Astrocyte of the hippocampus (primary cell): ENCODE results near the gene NEU1.
"Not testable (repeated sequence)": the region's sequence is repeated elsewhere in the genome, so short reads cannot be mapped to it uniquely, and the experiment has no call there.

ENCODE experiments used
- DNase-seq: peaks from one replicate; pipeline ENCODE4 v3.0.0; 2011; ENCODE audit warnings: low read depth, low spot score

The NEU1 gene

GRCh38 chr6:31874084-31874670, 11.6 kb upstream of the NEU1 start:
- no peak for DNase-seq

GRCh38 chr6:31871046-31871659, 8.5 kb upstream of the NEU1 start:
- DNase-seq = peak; percentile 40

DNA sequence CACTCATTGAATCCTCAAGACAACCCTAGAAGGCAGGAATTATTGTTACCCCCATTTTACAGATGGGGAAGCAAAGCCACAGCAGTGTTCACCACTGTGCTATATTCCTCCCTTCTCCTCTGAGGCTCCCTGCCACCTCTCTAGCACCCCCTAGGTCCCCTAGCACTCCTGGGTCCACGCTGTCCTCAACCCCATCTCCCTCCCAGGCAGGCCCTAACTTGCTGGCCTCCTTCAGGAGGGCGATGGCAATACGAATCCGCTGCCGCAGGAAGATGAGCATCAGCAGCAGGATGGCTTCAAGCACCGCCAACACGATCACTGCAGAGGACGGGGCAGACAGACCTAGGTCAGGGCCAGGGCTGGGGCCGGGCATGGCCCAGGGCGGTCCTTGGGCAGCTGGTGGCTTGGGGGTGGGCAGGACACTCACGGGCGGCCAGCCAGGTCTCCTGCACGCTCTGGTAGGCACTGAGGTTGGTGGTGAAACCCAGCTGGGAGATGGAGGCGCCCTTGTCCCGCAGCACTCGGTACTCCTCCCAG, 7.8 kb upstream of the NEU1 start:
- no peak for DNase-seq

- DNase-seq = no peak
Observed at GRCh38 chr6:31869343-31869742, 6.7 kb upstream of the NEU1 start.

DNA sequence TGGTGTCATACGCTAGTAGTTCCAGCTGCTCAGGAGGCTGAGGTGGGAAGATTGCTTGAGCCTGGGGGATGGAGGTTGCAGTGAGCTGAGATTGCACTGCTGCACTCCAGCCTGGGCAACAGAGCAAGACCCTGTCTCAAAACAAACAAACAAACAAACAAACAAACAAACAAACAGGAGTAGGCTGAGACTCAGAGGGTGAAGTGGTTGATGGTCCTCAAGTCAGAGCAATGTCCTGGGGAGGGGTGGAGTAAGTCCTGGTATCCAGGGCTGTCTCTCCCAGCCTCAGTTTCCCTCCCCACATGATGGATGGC, 6.0 kb upstream of the NEU1 start:
- not testable (repeated sequence) for DNase-seq

GRCh38 chr6:31865205-31866118, 2.8 kb upstream of the NEU1 start:
- DNase-seq = no peak

DNA sequence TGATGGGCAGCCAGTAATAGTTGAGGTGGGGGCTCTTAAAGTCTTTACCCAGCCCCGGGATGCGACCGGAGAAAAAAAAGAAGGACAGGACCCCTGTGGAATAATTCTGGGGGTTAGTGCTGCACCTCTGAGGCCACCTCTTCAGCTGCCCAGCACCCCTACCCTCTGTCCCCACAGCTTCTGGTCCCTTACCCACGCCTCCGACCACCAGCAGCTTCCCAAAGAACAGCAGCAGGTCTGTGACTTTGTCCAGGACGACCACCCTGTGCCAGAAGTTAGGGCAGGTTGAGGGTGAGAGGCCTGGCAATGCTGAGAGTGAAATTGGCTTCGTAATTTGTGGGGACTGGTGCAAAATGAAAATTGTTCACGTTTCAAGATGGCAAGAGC, 2.2 kb upstream of the NEU1 start:
- no peak for DNase-seq

DNA sequence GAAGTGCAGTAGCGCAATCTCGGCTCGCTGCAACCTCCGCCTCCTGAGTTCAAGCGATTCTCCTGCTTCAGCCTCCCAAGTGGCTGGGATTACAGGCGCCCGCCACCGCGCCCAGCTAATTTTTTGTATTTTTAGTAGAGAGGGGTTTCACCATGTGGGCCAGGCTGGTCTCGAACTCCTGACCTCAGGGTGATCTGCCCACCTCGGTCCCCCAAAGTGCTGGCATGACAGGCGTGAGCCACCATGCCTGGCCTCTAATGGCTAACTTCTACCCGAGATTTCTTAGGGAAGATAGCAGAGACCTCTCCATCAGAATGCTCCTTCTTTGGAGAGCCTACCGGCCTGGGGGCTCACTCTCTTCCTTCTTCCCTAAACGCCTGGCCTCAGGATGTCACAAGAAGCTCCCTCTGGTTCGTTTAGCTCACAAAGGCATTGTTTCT, 1.5 kb upstream of the NEU1 start:
- DNase-seq = not testable (repeated sequence)

GRCh38 chr6:31861919-31862343, 690 bp downstream of the NEU1 start:
- DNase-seq = no peak

GRCh38 chr6:31861150-31861549, 1.5 kb downstream of the NEU1 start:
- DNase-seq = no peak

- no peak for DNase-seq
Observed at GRCh38 chr6:31860349-31860748, 2.3 kb downstream of the NEU1 start.

- no peak for DNase-seq
Observed at GRCh38 chr6:31859923-31860322, 2.7 kb downstream of the NEU1 start.

DNA sequence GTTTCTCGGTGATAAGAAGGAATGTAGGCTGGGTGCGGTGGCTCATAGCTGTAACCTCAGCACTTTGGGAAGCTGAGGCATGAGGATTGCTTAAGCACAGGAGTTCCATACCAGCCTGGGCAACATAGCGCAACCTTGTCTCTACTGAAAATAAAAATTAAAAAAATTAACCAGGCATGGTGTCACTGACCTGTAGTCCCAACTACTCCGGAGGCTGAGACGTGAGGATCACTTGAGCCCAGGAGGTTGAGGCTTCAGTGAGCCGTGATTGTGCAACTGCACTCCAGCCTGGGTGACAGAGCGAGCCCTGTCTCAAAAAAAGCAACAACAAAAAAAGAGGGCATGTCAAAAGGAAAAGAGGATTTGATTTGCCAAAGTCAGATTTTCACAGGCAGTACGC, 3.9 kb downstream of the NEU1 start:
- DNase-seq = no peak

DNA sequence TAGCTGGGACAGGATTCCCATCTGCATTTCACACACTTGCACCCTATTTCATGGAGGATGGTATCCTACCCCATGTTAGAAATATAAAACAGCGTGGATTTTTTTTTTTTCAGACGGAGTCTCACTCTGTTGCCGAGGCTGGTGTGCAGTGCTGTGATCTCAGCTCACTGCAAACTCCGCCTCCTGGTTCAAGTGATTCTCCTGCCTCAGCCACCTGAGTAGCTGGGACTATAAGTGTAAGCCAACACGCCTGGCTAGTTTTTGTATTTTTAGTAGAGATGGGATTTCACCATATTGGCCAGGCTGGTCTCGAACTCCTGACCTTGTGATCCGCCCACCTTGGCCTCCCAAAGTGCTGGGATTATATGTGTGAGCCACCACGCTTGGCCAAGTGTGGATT, 4.8 kb downstream of the NEU1 start:
- not testable (repeated sequence) for DNase-seq

DNA sequence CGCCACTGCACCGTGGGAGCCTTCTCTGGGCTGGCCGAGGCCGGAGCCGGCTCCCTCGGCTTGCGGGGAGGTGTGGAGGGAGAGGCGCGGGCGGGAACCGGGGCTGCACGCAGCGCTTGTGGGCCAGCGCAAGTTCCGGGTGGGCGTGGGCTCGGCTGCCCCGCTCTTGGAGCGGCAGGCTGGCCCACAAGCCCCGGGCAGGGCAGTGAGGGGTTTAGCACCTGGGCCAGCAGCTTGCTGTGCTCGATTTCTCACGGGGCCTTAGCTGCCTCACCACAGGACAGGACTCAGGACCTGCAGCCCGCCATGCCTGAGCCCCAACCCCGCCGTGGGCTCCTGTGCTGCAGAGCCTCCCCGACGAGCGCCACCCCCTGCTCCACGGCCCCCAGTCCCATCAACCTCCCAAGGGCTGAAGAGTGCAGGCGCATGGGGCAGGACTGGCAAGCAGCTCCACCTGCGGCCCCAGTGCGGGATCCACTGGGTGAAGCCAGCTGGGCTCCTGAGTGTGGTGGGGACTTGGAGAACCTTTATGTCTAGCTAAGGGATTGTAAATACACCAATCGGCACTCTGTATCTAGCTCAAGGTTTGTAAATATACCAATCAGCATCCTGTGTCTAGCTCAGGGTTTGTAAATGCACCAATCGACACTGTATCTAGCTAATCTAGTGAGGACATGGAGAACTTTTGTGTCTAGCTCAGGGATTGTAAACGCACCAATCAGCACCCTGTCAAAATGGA, 10.5 kb downstream of the NEU1 start:
- not testable (repeated sequence) for DNase-seq

DNA sequence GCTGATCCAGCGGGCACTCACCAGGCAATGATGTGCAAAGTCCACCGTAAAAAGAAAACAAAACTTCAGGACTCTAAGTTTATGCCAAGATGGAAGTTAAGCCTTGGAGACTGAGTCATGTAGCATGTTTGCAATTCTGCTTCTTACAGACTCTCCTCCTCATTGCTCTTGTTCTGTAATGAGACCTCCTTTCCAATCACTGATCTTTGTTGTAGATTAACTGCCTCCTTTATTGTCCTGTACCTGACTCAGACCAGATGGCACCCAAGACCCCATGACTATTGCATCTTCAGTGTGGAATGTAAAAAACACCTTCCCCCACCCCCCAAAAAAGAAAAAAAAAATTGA, 11.2 kb downstream of the NEU1 start:
- peak; percentile 47 for DNase-seq

GRCh38 chr6:31850765-31851484, 11.7 kb downstream of the NEU1 start:
- no peak for DNase-seq

DNA sequence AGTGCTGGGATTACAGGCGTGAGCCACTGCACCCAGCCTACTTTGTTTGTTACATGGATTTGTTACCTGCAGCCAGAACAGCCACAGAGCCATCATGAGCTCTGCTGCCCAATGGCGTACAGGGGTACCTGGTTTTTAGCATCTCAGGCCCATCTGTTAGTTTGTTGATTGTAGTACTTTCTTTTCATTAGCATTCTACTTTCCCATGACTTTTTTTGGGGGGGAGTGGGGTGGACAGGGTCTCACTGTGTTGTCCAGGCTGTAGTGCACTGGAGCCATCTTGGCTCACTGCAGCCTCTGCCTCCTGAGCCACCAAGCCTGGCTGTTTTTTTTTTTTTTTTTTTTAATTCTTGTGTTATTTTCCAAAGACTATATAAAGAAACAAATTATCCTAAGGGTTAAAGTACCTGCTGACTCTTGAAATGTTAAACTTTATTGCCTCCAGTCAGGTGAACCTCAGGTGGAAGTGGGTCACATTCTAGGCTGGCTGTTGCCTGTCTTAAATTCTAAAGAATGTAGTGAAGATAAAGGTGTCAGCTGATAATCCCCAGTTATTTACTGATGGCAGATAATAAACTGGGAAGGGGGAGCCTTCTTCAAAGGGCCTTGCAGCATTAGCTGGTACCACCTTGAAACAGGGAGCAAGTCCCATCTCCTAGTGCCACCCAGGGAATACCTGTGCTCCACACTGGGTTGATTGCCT, 15.2 kb downstream of the NEU1 start:
- DNase-seq = no peak

DNA sequence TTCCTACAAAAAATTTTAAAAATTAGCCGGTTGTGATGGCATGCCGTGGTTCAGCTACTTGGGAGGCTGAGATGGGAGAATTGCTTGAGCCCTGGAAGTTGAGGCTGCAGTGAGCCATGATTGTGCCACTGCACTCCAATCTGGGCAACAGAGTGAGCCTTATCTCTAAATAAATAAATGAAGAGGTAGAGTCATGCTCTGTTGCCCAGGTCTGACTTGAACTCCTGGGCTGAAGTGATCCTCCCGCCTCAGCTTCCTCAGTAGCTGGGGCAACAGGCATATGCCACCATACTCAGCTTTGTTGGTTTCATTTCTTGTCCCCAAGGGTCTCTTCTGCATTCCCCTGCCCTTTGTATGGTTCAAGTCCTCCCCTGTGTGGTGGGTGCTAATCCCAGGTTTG, 18.1 kb downstream of the NEU1 start:
- no peak for DNase-seq

- no peak for DNase-seq
Observed at GRCh38 chr6:31842053-31842452, 20.6 kb downstream of the NEU1 start.

- not testable (repeated sequence) for DNase-seq
Observed at GRCh38 chr6:31839779-31840126, 22.9 kb downstream of the NEU1 start.
